GM19397 (cell line): ENCODE data around the gene IL1RAPL2.

ENCODE experiments used
- ATAC-seq: cut with Tn5 transposase; IDR thresholded peaks from one replicate; pipeline ENCODE4 v1.9.1; 2021; ENCODE audit warnings: mild to moderate bottlenecking, moderate library complexity; ENCODE audit not compliant: unreplicated experiment

Gene IL1RAPL2

DNA sequence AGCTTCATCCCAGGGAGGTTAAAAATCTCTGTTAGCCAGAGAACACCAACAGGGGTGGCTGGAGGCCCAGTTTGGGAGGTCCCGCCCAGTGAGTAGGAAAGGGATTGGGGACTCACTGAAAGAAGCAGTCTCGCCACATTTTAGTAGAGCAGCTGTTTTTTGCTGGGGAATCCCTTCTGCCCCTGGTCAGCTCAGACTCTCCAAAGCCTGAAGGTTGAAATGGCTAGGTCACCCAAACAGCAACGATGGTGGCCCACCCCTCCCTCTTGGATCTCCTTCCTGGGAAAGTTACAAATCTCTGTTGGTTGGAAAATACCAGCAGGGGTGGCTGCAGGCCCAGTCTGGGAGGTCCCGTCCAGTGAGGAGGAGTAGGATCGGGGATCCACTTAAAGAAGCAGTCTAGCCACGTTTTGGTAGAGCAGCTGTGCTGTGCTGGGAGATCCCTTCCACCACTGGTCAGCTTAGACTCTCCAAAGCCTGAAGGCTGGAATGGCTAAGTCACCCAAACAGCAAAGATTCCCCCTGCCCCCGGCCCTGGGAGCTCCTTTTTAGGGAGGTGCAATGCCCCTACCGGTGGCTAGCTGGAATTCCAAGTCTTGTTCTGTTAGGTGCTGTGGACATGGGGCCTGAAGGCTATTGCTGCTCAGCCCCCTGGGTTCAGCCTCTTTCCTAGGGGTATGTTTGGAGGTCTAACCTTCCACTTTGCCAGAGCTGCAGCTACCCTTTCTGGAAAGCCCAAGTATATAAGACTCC is 694.5 kb downstream of the IL1RAPL2 start:
- no peak for ATAC-seq

DNA sequence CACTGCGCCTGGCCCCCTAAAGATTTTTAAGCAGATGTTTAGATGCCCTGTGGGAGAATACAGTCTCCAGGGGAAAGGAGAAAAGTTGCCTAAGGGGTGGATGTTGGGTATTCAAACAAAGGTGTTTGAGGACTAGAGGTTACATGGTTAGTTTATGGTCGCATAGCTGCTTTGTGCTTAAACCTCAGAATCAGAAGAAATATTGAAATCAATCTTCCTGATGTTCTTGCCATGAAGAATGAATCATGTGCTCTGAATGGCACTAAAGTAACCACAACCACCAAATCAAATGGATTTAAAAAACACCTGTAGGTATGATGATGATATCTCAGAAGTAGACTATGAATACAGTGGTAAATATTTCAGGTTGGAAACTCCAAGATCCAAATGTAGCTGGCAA is 697.2 kb downstream of the IL1RAPL2 start:
- ATAC-seq = no peak

DNA sequence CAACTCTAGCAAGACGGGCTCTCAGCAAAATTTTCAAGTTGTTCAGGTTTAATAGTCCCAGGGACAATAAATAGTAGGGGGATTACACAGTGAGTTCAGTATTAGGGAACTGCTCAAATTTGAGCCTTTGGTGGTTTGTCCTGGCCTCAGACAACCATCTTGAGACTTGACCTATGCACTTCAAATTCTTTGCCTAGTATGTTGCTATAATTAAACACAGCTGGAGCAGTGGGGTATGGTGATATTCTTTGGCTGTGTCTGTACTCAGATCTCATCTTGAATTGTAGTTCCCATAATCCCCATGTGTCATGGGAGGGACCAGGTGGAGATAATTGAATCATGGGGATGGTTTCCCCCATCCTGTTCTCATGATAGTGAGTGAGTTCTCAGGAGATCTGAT is 697.8 kb downstream of the IL1RAPL2 start:
- no peak for ATAC-seq

DNA sequence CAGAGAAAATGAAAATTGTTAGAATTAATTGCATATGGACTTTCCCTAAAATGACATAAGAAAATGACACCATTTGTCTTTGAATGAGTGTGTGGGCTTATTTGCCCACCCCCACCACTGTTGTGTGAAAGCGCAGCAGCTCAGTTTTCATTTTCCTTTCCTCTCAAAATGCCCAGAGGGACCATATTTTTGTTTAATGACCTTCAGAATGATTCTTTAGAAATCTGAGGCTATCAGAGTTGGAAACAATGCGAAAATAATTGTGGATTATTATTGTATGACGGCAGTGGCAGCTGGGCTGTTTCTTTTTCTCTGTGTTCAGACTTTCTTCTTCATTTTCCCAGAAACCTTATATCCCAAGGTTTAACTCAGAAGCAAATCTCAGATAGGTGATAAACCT is 699.1 kb downstream of the IL1RAPL2 start:
- no peak for ATAC-seq

- ATAC-seq = no peak
Observed at GRCh38 chrX:105266456-105266855, 700.5 kb downstream of the IL1RAPL2 start.

- ATAC-seq = no peak
Observed at GRCh38 chrX:105267167-105267566, 701.2 kb downstream of the IL1RAPL2 start.

DNA sequence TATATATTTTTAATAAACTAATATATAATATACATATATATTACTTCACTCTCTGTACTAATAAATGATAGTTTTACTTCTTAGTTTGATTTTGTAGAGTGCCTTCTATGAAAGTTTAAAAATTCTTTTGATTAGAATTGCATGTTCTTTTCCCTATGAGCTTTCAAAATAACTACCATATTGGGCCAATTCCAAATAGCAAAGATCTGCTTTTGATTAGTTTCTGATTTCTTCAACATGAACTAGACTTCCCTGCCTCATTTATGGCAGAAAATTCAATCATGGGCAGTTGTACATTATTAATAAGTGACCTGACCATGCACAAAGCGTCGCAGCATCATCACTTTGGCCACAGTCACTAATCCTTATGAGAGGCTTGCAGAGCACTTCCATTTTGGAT is 703.4 kb downstream of the IL1RAPL2 start:
- no peak for ATAC-seq

- no peak for ATAC-seq
Observed at GRCh38 chrX:105273326-105273725, 707.3 kb downstream of the IL1RAPL2 start.

DNA sequence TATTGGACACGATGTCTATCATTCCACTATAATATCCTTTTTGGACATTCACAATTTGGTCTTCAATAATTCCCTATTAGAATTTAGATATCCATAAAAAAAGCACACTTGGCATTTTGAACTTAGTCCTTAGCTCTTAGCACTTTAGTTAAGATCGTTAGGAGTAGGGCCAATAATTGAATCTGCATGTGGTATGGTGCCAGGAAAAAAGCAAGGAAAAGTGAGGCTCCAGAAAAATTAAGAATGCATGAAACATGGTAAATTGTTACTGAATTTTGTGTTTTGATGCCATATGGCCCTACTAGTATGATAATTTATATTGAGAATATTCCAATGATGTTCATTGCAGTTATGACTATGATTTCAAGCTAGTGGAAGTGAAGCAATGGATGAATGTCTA is 708.1 kb downstream of the IL1RAPL2 start:
- ATAC-seq = no peak

DNA sequence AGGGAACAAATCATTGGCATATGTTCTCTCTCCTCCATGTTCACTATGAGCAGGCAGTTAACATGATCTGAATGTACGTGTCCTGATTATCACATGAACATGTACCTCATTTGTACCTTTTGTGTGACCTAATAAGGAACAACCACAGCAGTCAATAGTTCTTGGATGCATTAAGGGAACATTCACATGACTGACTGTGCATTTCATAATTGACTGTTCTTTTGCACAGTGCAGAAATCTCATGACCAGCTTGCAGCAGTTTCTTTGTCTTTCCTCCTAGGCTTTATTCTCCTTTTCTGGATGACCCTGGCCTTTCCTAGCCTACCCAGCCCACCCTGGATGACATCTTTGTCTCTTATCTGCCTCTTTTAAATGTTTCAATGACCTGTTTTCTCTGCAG is 711.1 kb downstream of the IL1RAPL2 start:
- no peak for ATAC-seq

- no peak for ATAC-seq
Observed at GRCh38 chrX:105282077-105282476, 716.1 kb downstream of the IL1RAPL2 start.

- ATAC-seq = no peak
Observed at GRCh38 chrX:105297041-105297440, 731.0 kb downstream of the IL1RAPL2 start.

- no peak for ATAC-seq
Observed at GRCh38 chrX:105299286-105299685, 733.3 kb downstream of the IL1RAPL2 start.

DNA sequence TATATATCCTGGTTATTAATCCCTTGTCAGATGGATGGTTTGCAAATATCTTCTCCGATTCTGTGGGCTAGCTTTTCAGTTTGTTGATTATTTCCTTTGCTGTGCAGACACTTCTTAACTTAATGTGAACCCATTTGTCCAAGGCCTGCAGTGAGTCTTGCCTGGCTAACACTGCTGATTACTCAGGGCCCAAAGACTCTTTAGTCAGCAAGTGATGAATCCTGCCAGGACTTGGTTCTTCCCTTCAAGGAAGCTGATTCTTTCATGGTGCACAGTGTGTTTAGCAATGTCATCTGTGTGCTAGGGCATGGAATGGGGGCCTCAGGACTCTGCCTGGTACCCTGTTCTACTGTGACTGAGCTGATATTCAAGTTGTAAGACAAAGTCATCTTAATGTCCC is 736.2 kb downstream of the IL1RAPL2 start:
- ATAC-seq = no peak

DNA sequence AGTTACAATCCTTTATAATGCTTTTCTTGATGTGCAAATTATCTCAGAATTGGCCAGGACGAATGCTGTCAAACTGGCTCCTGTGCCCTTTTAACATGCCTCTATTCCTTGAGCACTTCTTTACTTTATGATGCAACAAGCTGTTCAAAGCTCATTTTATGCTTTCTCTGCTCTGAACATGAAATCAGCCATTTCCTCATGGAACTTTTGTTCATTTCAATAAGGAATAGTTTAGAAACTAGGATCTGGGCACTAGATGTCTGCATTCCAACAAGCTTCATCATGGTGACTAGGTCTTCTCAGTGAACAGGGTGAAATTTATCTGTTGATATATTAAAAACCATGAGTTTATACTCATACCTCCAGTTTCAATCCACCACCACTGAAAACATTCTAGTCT is 741.8 kb downstream of the IL1RAPL2 start:
- no peak for ATAC-seq

GRCh38 chrX:105313596-105313995 is 747.6 kb downstream of the IL1RAPL2 start:
- no peak for ATAC-seq

DNA sequence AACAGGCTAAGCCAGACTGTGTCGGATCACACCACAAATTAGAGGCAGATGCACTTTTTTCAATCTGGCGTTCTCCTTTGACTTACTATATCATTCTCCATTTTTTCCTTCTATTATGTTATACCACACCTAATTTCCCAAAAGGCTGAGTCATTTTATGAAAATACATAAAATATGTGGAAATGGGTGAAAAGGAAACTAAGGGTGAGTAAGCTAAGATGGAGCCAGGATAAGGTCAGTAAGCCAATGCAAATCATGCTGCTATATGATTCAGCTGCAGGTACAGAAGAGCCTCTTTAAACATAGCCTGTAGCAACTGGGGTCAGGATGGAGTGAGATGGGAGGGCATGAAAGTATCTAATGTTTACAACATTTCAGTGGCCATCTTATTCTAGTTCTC is 748.5 kb downstream of the IL1RAPL2 start:
- no peak for ATAC-seq

GRCh38 chrX:105315248-105315647 is 749.2 kb downstream of the IL1RAPL2 start:
- ATAC-seq = no peak

GRCh38 chrX:105317117-105317516 is 751.1 kb downstream of the IL1RAPL2 start:
- no peak for ATAC-seq

DNA sequence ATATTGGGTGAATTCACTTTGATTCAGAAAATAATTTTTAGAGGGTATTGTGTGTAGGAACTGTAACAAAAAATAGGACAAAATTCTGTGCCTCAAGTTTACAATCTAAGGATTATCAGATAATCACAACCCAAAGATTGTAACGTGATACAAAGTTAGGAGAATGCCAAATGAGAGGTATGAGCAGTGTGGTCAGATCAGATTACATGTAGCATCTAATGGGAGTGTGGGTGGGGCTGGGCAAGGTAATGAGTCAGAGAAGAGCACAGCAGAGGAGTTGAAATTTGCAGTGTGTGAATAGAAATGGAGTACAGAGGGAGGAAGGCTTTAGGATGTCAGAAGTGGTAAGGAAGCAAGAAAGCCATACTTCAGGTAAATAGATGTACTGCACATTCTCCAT is 757.9 kb downstream of the IL1RAPL2 start:
- ATAC-seq = no peak

DNA sequence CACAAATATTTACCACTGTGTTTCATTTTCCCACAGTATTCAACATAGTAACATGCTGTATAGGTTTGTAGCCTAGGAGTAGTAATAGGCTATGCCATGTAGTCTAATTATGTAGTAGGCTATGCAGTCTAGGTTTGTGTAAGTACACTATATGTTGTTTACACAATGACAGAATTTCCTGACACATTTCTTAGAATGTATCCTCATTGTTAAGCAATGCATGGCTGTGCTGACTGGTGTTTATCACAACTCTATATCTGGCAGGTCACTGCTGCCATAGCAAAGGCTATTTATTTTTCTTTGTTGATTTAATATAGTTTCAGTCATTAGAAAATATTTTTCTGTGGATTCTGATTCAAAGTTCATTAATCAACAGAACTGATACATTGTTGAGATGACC is 762.8 kb downstream of the IL1RAPL2 start:
- no peak for ATAC-seq

DNA sequence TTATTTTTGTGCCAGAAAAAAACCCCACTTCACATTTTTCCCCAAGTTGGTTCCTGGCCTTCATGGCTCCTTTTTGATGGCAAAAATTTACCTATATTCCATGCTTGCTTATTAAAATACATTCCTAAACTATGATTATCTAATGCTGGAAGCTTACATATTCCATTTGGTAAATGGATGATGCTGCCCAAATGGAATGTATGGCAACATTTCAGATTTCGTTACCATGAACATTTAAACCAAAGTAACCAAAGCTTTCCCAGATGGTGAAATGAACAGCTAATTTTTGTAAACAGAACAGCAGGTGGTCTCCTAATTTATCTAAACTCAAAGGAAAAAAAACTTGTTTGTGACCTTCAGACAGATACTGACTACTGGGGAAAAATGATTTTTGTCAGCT is 765.2 kb downstream of the IL1RAPL2 start:
- ATAC-seq = no peak

- ATAC-seq = no peak
Observed at GRCh38 chrX:105347373-105347772, 781.4 kb downstream of the IL1RAPL2 start.
